VCaP (cell line): ENCODE measurements around the gene TENT4A.

Experiments used
- H3K27ac ChIP-seq: fragments of 450-650 bp; 2 replicates; pipeline ENCODE4 v1.5.1; 2017
- TF ChIP-seq, protein P1 (sequence below): fragments of 450-650 bp; conservative IDR thresholded peaks from 2 replicates; pipeline ENCODE4 v1.5.1; 2017; ENCODE audit warnings: mild to moderate bottlenecking, moderate library complexity

TENT4A gene

DNA sequence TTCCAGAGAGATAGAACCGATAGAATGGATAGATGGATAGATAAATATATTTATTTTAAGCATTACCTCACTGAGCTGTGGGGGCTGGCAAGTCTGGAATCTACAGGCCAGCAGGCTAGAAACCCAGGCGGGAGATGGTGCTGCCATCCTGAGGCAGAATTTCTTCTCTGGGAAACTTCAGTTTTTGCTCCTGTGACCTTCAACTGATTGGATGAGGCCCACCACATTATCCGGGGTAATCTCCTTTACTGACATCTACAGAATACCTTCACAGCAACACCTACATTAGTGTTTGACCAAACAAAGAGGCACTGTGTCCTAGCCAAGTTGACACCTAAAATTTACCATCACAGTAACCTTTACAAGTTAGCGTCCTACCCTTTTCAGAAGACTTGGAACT is 29.2 kb upstream of the TENT4A start:
- no peak overlapping the region for H3K27ac ChIP-seq
- TF ChIP-seq, protein P1, sequence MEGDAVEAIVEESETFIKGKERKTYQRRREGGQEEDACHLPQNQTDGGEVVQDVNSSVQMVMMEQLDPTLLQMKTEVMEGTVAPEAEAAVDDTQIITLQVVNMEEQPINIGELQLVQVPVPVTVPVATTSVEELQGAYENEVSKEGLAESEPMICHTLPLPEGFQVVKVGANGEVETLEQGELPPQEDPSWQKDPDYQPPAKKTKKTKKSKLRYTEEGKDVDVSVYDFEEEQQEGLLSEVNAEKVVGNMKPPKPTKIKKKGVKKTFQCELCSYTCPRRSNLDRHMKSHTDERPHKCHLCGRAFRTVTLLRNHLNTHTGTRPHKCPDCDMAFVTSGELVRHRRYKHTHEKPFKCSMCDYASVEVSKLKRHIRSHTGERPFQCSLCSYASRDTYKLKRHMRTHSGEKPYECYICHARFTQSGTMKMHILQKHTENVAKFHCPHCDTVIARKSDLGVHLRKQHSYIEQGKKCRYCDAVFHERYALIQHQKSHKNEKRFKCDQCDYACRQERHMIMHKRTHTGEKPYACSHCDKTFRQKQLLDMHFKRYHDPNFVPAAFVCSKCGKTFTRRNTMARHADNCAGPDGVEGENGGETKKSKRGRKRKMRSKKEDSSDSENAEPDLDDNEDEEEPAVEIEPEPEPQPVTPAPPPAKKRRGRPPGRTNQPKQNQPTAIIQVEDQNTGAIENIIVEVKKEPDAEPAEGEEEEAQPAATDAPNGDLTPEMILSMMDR: no peak

DNA sequence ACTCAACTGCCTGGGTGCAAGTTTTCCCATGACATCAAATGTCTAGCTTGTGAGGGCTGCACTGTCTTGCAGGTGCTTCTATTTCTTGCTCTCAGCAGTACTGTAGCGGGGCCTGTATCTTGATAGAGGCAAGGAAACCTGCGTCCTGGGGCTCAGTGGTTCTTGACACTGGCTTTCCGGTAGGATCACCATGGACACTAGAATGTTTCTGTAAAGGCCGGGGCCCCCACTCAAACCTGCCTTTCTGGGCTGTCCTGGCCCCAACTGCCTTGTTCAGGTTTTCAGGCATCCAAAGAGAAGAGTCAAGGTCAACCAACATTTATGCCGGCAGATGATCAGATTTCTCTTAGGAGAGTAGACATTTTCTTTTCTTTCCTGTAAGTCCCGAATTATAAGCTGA is 26.7 kb upstream of the TENT4A start:
- TF ChIP-seq, protein P1: no peak
- no peak overlapping the region for H3K27ac ChIP-seq

DNA sequence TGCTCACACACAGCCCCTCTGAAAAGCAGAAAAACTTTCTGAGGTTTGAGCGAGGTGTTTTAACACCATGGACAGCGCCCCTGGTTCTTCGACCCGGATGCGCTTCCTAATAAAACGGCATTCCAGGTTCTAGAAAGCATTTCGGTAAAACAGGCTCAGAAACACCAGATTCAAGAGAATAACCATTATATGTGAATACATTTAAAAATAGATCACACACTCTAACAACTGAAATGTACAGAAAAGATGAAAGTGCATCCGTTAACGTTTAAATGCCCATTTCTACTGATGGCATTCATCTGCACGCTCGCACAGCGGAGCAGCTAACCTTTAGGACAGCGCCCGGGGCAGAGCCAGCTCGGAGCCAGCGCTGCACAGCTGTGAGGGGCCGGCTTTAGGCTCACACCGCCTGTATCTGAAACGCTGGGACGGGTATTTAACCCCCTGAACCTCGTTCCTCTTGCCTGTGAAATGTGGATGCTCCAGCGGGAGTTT is 26.3 kb upstream of the TENT4A start:
- TF ChIP-seq, protein P1: no peak
- no peak overlapping the region for H3K27ac ChIP-seq

DNA sequence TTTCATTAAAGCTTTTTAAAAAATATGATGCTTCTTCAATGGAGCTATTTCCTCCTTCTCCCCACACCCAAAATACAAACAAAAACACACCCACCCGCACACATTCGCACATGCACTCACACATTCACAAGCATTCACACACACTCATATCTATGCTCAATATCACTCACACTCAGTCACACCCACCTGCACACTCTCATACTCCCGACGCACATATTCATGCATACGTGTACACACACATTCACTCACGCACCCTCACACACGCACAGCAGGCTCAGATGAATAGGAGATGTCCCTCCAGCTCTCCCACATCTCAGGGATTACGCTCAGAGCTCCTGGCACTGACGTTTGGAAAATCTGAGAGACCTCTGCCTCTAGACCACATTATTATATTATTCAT is 25.7 kb upstream of the TENT4A start:
- TF ChIP-seq, protein P1: no peak

DNA sequence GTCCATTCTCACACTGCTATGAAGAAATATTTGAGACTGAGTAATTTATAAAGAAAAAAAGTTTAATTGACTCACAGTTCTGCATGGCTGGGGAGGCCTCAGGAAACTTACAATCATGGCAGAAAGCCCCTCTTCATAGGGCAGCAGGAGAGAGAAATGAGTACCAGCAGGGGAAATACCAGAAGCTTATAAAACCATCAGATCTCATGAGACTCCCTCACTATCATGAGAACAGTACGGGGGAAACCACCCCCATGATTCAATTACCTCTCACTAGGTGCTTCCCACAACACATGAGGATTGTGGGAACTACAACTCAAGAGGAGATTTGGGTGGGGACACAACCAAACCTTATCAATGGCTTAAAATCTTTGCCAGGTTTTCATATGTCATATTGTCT is 20.3 kb upstream of the TENT4A start:
- TF ChIP-seq, protein P1: no peak
- H3K27ac ChIP-seq: no peak overlapping the region

More for the DNA sequence above, 25.7 kb upstream of the TENT4A start:
- no peak overlapping the region for H3K27ac ChIP-seq

DNA sequence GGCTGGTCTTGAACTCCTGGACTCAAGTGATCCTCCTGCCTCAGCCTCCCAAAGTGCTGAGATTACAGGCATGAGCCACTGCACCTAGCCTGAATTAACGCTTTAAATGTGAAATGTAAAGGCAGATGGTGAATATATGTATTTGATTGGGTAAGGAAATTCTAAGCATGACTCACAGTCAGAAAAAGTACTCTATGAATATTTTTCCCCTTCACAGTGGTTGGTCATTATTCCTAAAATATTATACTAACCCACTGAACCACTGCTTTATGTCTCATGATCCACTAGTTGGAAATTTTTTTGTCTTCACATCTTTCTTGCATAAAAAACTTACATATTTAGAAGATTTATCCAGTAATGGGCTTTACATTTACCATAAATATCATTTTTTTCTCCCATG is 14.5 kb upstream of the TENT4A start:
- TF ChIP-seq, protein P1: no peak
- no peak overlapping the region for H3K27ac ChIP-seq

DNA sequence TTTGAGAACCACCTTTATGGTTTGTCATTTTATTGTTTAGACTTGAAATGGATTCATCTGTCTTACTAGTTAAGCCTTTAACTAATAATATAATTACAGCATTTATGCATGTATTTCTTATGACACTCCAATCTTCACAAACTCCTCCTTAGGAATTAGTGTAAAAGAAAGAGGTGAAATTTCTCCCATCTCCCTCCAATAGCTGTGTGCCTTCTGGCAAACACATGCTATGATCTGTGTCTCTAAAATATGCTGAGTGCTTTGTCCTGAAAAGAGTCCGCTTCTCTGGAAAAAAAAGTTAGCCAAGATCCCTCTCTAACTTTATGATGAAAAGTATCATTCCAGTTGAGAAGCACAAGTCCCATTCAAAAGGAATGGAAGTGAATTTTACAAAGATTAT is 13.9 kb upstream of the TENT4A start:
- no peak overlapping the region for H3K27ac ChIP-seq
- TF ChIP-seq, protein P1: no peak
